A673 (cell line): Measurements from ENCODE around the gene FLYWCH1. TPM values are rescaled to one million over a fixed set of nuclear protein-coding genes. Genes with fewer than 3 reads are reported as not detected.

Experiments
- BruUV-seq: library from RNA; stranded (reverse); fragments of 400-500 nt; replicated peaks from 2 replicates; lab custom pipeline; 2021; lab: Mats Ljungman, UMichigan
- CTCF ChIA-PET: fragments of 300-600 bp; sonication (Branson Sonifier 250); formaldehyde crosslinking; loops from one replicate; lab custom pipeline; 2022; ENCODE audit warnings: antibody characterized with exemption; lab: Charles Lee
- POLR2A ChIA-PET: fragments of 300-600 bp; sonication (Branson Sonifier 250); formaldehyde crosslinking; loops from one replicate; lab custom pipeline; 2022; ENCODE audit warnings: antibody characterized with exemption; ENCODE audit not compliant: low non-redundant PET; lab: Charles Lee
- DNase-seq: peaks from one replicate; pipeline ENCODE4 v3.0.0-alpha.2; 2015; ENCODE audit warnings: low spot score
- H3K27ac ChIP-seq: fragments of 200-600 bp; sonication (generic); 2 replicates; pipeline ENCODE4 v1.5.1; 2016; ENCODE audit warnings: mixed run types, low read depth, mild to moderate bottlenecking, mixed read lengths, antibody characterized with exemption, low read length; ENCODE audit not compliant: poor library complexity, severe bottlenecking
- H3K27me3 ChIP-seq: fragments of 200-600 bp; sonication (generic); replicated peaks from 2 replicates; pipeline ENCODE4 v1.6.1; 2017; ENCODE audit warnings: mixed run types, low read depth, mild to moderate bottlenecking, mixed read lengths, antibody characterized with exemption, low read length; ENCODE audit not compliant: insufficient read depth, poor library complexity
- H3K36me3 ChIP-seq: fragments of 200-600 bp; sonication (generic); 2 replicates; pipeline ENCODE4 v1.6.1; 2016; ENCODE audit warnings: mixed run types, mild to moderate bottlenecking, mixed read lengths, antibody characterized with exemption, low read length; ENCODE audit not compliant: insufficient read depth, poor library complexity, severe bottlenecking
- H3K4me1 ChIP-seq: fragments of 200-600 bp; sonication (generic); 2 replicates; pipeline ENCODE4 v1.6.1; 2017; ENCODE audit warnings: mixed run types, mild to moderate bottlenecking, mixed read lengths, antibody characterized with exemption, low read length; ENCODE audit not compliant: insufficient read depth, poor library complexity, severe bottlenecking
- H3K4me3 ChIP-seq: fragments of 200-600 bp; sonication (generic); 2 replicates; pipeline ENCODE4 v1.5.1; 2016; ENCODE audit warnings: low read depth, mixed run types, mild to moderate bottlenecking, mixed read lengths, low read length; ENCODE audit not compliant: poor library complexity, severe bottlenecking
- H3K9me3 ChIP-seq: fragments of 200-600 bp; sonication (generic); 2 replicates; pipeline ENCODE4 v1.6.1; 2016; ENCODE audit warnings: mixed run types, low read depth, mild to moderate bottlenecking, mixed read lengths, antibody characterized with exemption, low read length; ENCODE audit not compliant: poor library complexity, severe bottlenecking
- EZH2 ChIP-seq: fragments of 200-600 bp; sonication (generic); IDR thresholded peaks from 2 replicates; pipeline ENCODE4 v1.6.1; 2017; ENCODE audit warnings: borderline replicate concordance, low read depth, mild to moderate bottlenecking, mixed read lengths, antibody characterized with exemption, low read length; ENCODE audit not compliant: poor library complexity, severe bottlenecking
- intact Hi-C: fragments of 100-400 bp; cut with micrococcal nuclease; formaldehyde crosslinking; loops from one replicate; pipeline ENCODE4 v1.10.0; 2022; ENCODE audit not compliant: unreplicated experiment
- total RNA-seq: library from RNA; stranded (reverse); gene quantifications from 2 replicates; pipeline ENCODE4 v1.2.3, GENCODE V29; 2021
- TF ChIP-seq, protein P1 (sequence below): fragments of 300-800, 200-600 bp; sonication (generic); conservative IDR thresholded peaks from 2 replicates; pipeline ENCODE4 v1.5.1; 2017; ENCODE audit warnings: low read depth, mild to moderate bottlenecking, antibody characterized with exemption, low read length, moderate library complexity, mixed read lengths

The FLYWCH1 gene
- total RNA-seq, 1 experiment from 2014 or later, result 46.8 TPM

DNA sequence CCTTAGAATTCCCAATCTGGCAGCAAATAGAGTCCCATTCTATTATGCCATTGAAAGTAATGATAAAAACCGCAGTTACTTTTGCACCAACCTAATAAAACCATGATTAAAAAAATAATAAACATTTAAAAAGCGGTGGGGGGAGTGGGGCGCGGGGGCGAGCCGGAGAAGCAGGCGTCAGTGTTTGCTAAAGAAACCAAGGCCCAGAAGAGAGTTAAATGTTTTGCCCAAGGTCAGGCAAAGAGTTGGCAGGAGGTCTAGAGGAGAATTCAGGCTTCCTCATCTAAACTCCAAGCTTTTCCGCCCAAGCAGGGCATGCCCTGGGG, 44.1 kb upstream of the FLYWCH1 start:
- intact Hi-C loops, result no loop called here
- TF ChIP-seq, protein P1, sequence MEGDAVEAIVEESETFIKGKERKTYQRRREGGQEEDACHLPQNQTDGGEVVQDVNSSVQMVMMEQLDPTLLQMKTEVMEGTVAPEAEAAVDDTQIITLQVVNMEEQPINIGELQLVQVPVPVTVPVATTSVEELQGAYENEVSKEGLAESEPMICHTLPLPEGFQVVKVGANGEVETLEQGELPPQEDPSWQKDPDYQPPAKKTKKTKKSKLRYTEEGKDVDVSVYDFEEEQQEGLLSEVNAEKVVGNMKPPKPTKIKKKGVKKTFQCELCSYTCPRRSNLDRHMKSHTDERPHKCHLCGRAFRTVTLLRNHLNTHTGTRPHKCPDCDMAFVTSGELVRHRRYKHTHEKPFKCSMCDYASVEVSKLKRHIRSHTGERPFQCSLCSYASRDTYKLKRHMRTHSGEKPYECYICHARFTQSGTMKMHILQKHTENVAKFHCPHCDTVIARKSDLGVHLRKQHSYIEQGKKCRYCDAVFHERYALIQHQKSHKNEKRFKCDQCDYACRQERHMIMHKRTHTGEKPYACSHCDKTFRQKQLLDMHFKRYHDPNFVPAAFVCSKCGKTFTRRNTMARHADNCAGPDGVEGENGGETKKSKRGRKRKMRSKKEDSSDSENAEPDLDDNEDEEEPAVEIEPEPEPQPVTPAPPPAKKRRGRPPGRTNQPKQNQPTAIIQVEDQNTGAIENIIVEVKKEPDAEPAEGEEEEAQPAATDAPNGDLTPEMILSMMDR, result no peak
- TF ChIP-seq EZH2, result no peak
- Histone ChIP-seq H3K27me3 (peaks cover 16% of the 10 kb centered on the region), H3K4me3 (peak overlapping the region; percentile 59), H3K36me3 (no peaks in the 10 kb centered on the region), H3K27ac (peak overlapping the region; percentile 80), H3K9me3 (no peaks in the 10 kb centered on the region), H3K4me1 (no peaks in the 10 kb centered on the region)
- ChIA-PET CTCF (interaction anchor here (1.1 to 1.7 kb wide), 2 partner anchors 28 to 60 kb away, joined by 6 to 16 read pairs; no protein-coding TSS in a partner anchor), POLR2A (no interaction called here)
- TSS peak; percentile 97 for BruUV-seq
- no peak for DNase-seq

DNA sequence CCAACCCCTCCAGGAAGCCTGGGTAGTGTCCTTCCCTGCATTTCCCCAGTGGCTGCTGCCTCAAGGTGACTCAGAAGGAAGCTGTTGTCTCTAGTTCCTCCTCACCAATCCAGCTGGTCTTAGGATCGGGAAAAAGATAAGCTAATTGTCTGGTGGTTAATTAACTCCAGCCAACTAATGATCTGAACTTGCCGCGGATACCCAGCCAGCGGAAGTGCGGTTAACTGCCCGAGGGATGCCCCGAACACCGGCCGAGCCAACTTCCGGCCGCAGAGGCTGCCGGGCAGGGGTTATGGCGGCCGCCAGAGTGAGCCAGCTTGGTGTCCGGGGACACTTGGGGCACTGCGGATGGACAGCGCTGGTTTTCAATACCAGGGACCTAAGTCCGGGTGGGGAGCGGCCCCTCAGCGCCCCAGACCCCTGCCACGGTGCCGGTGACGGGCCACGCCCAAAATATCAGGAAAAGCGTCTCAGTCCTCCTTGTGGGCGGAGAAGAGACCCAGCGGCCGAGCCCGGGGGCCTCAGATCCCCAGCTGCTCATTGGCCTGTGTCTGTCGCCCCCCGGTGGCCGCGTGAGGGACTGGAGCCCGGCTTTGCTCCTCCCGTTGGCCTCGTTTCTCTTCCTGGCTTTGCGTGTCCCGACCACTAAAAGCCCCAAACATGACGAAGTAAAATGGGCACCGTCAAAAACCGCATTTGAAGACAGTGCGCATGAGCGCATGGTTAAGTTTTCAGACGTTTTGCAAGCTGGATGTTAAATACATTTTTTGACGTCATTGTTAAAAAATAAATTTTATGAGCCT, 43.5 kb upstream of the FLYWCH1 start:
- intact Hi-C loops, result no loop called here
- no peak for TF ChIP-seq EZH2
- TF ChIP-seq, protein P1, result peak; percentile 97
- Histone ChIP-seq H3K27ac (peak overlapping the region; percentile 80), H3K9me3 (no peaks in the 10 kb centered on the region), H3K36me3 (no peaks in the 10 kb centered on the region), H3K4me1 (no peaks in the 10 kb centered on the region), H3K27me3 (peaks cover 16% of the 10 kb centered on the region), H3K4me3 (peak overlapping the region; percentile 59)
- POLR2A ChIA-PET, result interaction anchor here (0.6 kb wide), 1 partner anchor 37 kb away, joined by 3 read pairs; no protein-coding TSS in a partner anchor
- peak; percentile 97 for DNase-seq
- CTCF ChIA-PET, result interaction anchor here (0.7 to 1.7 kb wide), 5 partner anchors 15 to 199 kb away, joined by 3 to 16 read pairs (median 3); partner anchors contain the start of gene FLYWCH2
- BruUV-seq, result no TSS peak

DNA sequence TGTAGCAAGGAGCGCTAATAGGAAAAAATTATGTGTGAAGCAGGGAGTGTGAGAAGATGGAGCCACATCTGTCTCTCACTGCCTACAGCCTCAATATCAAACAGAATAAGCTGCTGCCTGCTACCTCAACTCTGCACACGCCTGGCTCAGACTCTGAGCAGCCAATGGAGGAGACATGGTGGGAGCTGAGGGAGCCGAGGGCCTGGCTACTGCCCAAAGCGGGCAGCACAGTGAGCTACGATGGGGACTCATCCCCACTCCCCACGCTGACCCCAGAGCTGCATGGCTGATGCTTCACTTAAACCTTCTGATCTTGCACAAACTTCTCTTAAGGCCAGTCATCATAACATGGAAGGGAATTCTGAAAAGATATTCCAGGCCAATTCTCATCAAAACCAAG, 39.8 kb upstream of the FLYWCH1 start:
- Histone ChIP-seq H3K27ac (no peak overlapping the region), H3K4me3 (no peak overlapping the region), H3K27me3 (no peaks in the 10 kb centered on the region), H3K4me1 (no peaks in the 10 kb centered on the region), H3K36me3 (no peaks in the 10 kb centered on the region), H3K9me3 (no peaks in the 10 kb centered on the region)
- TF ChIP-seq EZH2, result no peak
- TF ChIP-seq, protein P1, result no peak
- intact Hi-C loops, result no loop called here
- CTCF ChIA-PET, result interaction anchor here (0.6 kb wide), 1 partner anchor 39 kb away, joined by 3 read pairs; no protein-coding TSS in a partner anchor
- no TSS peak for BruUV-seq
- POLR2A ChIA-PET, result no interaction called here
- no peak for DNase-seq
